ENCODE measurements around the gene PIGO. TPM values are rescaled to one million over a fixed set of nuclear protein-coding genes. Genes with fewer than 3 reads are reported as not detected.

PIGO gene
- total and polyA plus RNA-seq, 2 experiments from 2014 or later, result 22.1 to 41.4 TPM

DNA sequence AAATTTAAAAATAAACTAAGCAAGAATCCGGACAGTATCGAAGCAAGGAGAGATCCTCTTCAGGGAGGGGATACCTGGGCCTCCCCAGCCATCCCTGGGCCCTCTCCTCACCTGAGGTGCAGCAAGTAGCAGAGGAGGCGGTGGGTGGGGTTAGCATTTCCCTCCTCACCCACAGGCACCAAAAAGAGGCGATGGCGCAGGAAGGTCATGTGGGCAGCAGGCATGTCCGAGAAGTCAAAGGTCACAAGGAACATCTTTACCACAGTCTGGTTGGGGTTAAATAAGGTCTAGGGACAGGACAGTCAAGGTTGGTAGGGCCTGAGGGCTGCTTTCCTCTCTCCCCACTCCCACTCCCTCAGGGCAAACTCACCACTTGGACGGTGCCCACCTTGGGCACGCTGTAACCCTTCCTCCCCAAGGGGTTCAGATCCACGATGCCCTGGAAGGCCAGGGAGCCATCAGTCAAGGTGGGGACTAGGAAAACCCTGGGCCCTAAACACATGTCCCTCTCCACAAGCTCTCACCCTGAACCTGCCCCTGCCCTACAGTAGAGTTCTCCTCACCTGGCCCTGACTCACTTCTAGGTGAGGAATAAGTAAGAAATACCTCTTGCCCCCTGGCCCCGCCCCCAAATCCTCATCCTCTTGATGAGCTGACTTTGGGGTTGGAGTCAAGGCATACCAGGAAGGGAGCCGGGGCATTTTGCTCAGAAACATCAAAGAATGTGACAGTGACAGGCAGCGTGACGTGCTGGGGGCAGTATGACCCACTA, 9.4 kb upstream of the PIGO start:
- no peak overlapping the region for H3K4me2 ChIP-seq
- no peak overlapping the region for H2AFZ ChIP-seq
- TF ChIP-seq CTCF (IDR thresholded peaks at IDR 0.05; ENCODE audit: poor library complexity) (no peak), EZH2 (IDR thresholded peaks at IDR 0.05; ENCODE audit: borderline replicate concordance) (no peak), EZH2phosphoT487 (IDR thresholded peaks at IDR 0.05; ENCODE audit: low read depth, severe bottlenecking, unreplicated experiment) (no peak)
- 97% methylated on average over 13 of the region's 13 CpGs for WGBS (ENCODE audit: low lambda C conversion rate, missing lambda C conversion rate)
- no peaks in the 10 kb centered on the region for H3K9me3 ChIP-seq (ENCODE audit: low read depth)
- peaks cover 19% of the 10 kb centered on the region for H3K4me1 ChIP-seq (ENCODE audit: insufficient read depth)
- H3K9me2 ChIP-seq (replicated peaks; ENCODE audit: insufficient read depth), result no peaks in the 10 kb centered on the region
- DNase-seq (ENCODE audit: low spot score), result no peak
- no peak overlapping the region for H3K4me3 ChIP-seq
- H3K27ac ChIP-seq, result no peak overlapping the region
- H3K79me2 ChIP-seq, result peaks cover 38% of the 10 kb centered on the region
- H4K20me1 ChIP-seq (ENCODE audit: insufficient read depth, poor library complexity, severe bottlenecking), result no peaks in the 10 kb centered on the region
- no peaks in the 10 kb centered on the region for H3K36me3 ChIP-seq (replicated peaks; ENCODE audit: insufficient read depth, low read depth)
- H3K27me3 ChIP-seq, result no peaks in the 10 kb centered on the region

DNA sequence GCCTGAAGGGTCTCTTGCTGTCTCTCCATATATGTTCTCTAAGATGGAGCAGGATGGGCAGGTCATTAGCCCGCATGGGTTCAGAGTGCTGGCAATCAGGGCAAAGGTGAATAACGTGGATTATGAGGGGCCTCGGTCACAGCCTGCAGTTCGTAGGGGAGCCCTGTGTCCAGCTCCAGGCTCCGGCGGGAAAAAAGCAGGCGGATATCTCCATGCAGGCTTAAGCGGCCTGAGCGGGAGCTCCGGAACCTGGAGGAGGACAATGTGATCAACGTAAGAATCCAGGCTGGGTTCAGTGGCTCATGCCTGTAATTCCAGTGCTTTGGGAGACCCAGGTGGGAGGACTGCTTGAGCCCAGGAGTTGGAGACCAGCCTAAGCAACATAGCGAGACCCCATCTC, 8.7 kb upstream of the PIGO start:
- TF ChIP-seq EZH2phosphoT487 (IDR thresholded peaks at IDR 0.05; ENCODE audit: low read depth, severe bottlenecking, unreplicated experiment), result no peak
- TF ChIP-seq EZH2 (IDR thresholded peaks at IDR 0.05; ENCODE audit: borderline replicate concordance), result no peak
- TF ChIP-seq CTCF (IDR thresholded peaks at IDR 0.05; ENCODE audit: poor library complexity), result no peak
- no peaks in the 10 kb centered on the region for H4K20me1 ChIP-seq (ENCODE audit: insufficient read depth, poor library complexity, severe bottlenecking)
- no peak overlapping the region for H3K4me3 ChIP-seq
- H3K27ac ChIP-seq, result no peak overlapping the region
- H2AFZ ChIP-seq, result no peak overlapping the region
- no peak overlapping the region for H3K4me2 ChIP-seq
- no peaks in the 10 kb centered on the region for H3K9me3 ChIP-seq (ENCODE audit: low read depth)
- no peaks in the 10 kb centered on the region for H3K9me2 ChIP-seq (replicated peaks; ENCODE audit: insufficient read depth)
- no peak for DNase-seq (ENCODE audit: low spot score)
- WGBS (ENCODE audit: low lambda C conversion rate, missing lambda C conversion rate), result over 99% methylated on average over 12 of the region's 12 CpGs
- H3K4me1 ChIP-seq (ENCODE audit: insufficient read depth), result peaks cover 13% of the 10 kb centered on the region
- H3K79me2 ChIP-seq, result peaks cover 32% of the 10 kb centered on the region
- H3K27me3 ChIP-seq, result no peaks in the 10 kb centered on the region
- no peaks in the 10 kb centered on the region for H3K36me3 ChIP-seq (replicated peaks; ENCODE audit: insufficient read depth, low read depth)

GRCh38 chr9:35104586-35104985, 8.2 kb upstream of the PIGO start:
- Histone ChIP-seq H4K20me1 (ENCODE audit: insufficient read depth, poor library complexity, severe bottlenecking) (no peaks in the 10 kb centered on the region), H3K4me2 (no peak overlapping the region), H2AFZ (no peak overlapping the region), H3K36me3 (replicated peaks; ENCODE audit: insufficient read depth, low read depth) (no peaks in the 10 kb centered on the region), H3K4me3 (no peak overlapping the region), H3K9me3 (ENCODE audit: low read depth) (no peaks in the 10 kb centered on the region), H3K9me2 (replicated peaks; ENCODE audit: insufficient read depth) (no peaks in the 10 kb centered on the region), H3K79me2 (peaks cover 27% of the 10 kb centered on the region), H3K4me1 (ENCODE audit: insufficient read depth) (peaks cover 11% of the 10 kb centered on the region), H3K27me3 (no peaks in the 10 kb centered on the region), H3K27ac (no peak overlapping the region)
- TF ChIP-seq EZH2phosphoT487 (IDR thresholded peaks at IDR 0.05; ENCODE audit: low read depth, severe bottlenecking, unreplicated experiment), result no peak
- TF ChIP-seq CTCF (IDR thresholded peaks at IDR 0.05; ENCODE audit: poor library complexity), result no peak
- TF ChIP-seq EZH2 (IDR thresholded peaks at IDR 0.05; ENCODE audit: borderline replicate concordance), result no peak
- no peak for DNase-seq (ENCODE audit: low spot score)
- 100% methylated on average over 4 of the region's 4 CpGs for WGBS (ENCODE audit: low lambda C conversion rate, missing lambda C conversion rate)
